GM19193 (cell line): Measurements from ENCODE around the gene BTBD16.

Experiments used
- POLR2A ChIP-seq: IDR thresholded peaks from 4 replicates; pipeline ENCODE4 v1.6.1; 2011; ENCODE audit not compliant: insufficient read depth, insufficient read length; ENCODE audit errors: extremely low read depth

BTBD16 gene

DNA sequence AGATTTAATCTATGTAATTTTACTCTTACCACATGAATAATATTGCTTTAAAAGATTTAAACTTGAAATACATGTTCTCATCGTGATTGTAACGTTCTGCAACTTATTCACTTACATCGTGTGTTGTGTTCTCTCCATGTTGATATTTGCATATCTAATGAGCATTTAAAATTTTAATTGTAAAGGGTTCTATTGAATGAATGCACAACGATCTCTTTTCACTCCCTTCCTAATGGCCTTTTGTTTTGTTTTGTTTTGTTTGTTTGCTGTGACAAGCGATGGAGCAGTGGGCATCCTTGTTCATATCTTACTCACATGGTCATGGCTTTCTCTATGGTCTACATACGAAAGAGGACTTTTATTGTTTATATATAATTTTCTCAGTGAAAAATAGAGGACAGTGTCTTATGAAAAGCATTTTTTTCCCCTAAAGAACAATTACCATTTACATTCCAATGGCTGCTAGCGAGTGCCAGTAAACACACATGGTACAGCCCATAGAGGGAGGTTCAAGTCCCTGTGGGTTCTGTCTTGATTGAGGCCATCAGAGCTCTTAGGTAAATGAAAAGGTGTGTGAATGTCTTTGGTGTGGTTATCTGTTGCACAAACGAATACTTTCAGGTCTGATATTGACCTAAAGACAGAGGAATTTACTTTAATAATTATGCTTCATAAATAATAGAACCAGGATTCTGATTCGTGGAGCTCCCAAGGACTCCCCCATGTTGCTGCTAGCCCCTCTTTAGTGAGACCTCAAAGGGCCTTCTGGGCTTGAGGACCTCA lies 32.4 kb downstream of the BTBD16 start:
- no peak for TF ChIP-seq POLR2A

DNA sequence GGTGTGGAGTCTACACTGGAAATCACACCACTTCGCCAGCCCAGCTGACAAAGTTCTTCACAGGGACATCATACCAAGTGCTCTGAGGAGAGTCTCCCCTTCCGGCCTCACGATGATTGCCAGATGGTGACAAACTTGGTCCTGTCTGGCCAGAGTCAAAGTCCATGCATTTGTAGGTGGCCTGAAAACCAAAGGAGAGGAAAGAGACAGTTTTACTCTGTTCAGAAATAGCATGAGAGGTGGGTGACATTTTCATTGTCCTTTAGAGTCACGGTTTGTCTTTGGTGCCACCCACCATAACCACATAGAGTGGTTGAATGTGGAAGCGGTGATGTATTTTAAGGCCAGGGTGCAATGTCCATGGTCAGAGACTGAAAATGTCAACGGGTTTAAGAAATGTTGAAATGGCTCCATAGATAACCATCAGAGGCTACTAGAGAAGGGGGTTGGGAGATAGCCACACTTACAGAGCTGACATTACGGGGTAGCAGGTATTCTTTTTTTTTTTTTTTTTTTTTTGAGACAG lies 33.0 kb downstream of the BTBD16 start:
- no peak for TF ChIP-seq POLR2A

DNA sequence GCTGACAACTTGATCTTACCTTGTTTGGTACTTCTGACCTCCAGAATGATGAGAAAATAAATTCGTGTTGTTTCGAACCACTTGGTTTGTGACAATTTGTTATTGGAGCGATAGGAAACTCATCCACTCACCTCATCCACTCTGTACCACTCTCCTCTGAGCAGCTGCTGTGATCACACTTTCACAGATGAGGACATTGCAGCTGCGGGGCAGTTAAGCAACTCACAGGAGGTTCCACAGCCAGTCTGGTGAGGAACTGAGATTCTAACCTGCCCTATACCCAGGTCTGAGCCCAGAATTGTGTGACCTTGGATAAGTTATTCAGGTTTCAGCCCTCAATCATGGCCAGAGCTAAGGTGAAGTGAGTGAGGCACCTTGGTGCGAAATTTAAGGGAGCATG lies 35.2 kb downstream of the BTBD16 start:
- TF ChIP-seq POLR2A = no peak

DNA sequence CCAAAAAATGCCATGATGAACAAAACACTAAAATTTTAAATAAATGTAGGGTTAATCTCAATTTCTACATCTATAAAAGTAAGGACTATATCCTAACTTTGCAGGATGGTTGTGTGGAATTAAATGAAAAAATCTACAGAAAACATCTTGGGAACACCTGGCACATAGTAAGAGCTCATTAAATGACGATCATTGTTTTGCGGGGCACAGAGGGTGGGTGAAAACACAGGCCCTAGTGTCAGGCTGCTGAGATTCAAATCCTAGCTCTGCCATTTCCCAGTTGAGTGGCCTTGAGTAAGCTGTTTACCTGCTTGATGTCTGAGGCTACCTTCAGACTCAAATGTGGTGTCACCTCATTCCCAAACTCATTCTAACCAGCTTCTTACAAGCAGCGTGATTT lies 35.6 kb downstream of the BTBD16 start:
- no peak for TF ChIP-seq POLR2A

DNA sequence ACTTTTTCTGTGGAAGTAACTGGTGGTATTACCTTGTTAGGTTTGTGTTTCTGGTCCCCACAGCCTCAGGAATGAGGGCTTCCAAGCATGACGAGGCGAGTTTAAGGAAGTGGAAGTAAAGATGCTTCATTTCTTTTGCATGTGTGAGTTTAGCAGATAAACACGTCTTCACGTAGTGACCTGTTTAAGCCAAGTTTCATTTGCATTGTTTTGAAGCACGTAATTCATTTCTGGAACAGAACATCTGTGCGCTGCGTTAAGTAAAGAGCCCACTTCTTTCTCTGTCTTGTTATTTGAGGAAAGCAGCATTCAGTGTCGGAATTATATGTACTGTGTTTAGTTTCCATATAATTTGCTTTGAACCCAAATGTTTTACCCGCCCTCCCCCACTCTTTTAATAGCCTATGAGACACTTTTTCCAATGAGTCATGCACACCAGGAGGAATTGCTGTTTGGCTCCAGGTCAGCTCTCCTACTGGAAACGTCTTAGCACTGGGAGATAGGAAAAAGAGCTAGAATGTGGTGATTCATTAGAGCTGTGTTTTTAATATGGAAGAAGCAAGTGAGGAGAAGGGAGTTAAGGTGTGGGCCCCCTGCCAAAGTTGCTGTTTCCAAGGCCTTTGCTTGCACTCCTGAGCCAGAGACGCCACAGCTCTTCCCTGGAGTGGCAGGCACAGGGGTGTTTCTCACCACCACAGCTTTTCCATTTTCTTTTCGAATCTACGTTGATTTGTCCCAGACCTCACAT lies 36.7 kb downstream of the BTBD16 start:
- TF ChIP-seq POLR2A = no peak

DNA sequence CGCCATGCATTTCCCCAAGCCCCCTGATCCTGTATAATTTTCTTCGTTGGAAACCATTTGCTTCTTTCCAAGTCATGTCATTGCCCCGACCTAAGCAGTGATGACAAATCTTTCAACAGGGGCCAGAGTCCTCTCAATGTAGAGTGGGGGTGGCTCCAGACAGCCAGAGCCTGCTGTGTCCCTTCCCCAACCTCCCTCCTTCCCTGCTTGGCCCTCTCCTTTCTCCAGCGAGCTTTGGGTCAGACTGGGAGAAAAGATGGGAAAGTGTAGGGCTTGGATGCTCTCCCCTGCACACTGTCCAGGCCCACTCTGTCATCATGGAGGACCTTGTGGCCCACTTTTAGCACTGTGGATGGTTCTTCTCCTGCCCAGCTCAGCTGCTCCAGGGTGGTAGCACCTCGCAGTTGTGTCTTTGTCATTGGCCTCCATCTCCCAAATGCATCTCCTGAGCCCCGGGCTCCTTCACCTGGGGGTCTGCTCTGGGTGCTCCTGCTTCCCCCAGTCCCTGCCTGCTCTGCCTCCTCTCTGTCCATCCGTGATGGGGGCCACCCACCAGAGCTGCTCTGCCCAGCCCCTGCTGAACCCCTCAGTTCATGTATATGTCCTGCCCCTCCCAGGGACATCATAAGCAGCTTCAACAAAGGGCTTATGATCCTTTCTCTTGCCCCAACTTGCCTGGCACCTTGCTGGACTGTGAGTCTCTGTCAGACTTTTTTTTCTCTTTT lies 37.5 kb downstream of the BTBD16 start:
- no peak for TF ChIP-seq POLR2A

DNA sequence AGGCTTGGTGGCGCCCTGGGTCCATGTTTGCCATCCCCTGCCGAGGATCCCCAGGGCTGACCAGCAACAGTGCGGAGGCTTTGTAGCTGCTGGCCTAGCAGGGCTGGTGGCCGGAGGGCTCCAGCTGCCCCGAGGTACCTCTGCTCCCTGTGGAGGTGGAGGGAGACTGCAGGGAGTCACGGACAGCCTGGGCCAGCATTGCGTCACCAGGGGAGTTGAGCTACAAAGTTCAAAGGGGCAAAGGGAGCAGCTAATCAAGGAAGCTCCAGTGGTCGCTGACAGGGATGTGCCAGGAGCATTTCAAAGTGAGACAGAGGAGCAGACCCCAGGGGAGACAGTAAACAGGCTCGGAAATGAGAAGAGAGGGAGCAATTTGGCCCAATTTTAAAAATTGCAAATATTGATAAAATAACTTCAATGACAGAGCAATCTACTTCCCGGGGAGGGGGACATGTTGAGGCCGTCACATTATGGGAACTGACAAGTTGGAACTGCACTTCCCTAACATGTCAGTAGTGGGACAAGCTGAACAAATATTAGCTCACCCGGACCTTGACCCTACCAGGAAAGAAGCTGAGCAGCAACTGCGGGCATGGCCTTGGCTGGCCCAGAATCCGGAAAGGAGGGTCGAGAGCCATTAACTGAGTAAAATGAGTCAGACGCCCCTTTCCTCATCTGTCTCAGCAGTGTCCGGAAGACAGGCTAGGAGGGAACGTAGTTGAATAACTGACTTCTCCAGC lies 39.4 kb downstream of the BTBD16 start:
- no peak for TF ChIP-seq POLR2A

DNA sequence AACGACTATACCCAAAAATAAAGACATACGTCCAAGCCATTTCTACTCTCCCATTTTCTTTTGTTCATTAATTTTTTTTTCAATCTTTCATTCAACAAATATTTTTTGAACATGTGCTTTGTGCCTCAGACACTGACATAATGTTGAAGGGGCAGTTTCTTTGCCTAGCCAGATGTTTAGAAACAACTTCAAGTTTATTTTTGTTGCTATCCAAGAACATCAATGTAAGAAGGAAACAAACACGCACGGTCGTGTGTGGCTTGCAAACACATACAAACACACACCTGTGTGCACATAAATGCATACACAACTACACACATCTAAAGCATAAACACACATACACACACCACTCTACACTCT lies 39.9 kb downstream of the BTBD16 start:
- no peak for TF ChIP-seq POLR2A

DNA sequence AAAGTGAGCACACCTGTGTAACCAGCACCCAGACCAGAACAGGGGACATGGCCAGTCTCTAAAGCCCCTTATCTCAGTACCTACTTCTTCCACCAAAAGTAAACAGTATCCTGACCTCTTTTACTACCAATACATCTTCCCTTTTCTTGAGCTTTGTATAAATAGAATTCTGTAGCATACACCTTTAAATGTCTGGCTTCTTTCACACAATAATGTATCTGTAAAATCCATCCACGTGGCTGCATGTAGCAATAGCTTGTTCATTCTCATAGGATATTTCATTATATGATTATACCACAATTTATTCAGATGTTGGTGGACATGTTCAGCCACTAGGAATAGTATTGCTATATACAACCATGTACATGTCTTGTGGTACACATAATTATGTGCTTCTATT lies 40.6 kb downstream of the BTBD16 start:
- TF ChIP-seq POLR2A = no peak

DNA sequence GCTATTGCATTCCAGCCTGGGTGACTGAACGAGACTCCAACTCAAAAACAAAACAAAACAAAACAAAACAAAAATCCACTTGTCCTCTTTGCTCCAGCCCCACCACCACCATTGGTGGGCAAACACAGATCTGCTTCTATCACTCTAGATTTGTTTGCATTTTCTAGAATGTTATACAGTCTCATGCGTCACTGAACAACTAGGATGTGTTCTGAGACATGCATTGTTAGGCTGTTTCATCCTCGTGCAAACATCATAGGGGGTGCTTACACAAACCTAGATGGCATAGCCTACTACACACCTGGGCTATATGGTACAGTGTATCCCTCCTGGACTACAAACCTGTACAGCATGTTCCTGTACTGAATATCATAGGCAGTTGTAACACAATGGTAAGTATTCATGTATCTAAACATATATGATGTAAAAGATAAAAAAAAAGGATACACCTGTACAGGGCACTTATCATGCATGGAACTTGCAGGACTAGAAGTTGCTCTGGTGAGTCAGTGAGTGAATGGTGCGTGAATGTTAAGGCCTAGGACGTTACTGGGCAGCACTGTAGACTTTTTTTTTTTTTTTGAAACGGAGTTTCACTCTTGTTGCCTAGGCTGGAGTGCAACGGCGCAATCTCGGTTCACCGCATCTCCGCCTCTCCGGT lies 45.3 kb downstream of the BTBD16 start:
- TF ChIP-seq POLR2A = no peak

DNA sequence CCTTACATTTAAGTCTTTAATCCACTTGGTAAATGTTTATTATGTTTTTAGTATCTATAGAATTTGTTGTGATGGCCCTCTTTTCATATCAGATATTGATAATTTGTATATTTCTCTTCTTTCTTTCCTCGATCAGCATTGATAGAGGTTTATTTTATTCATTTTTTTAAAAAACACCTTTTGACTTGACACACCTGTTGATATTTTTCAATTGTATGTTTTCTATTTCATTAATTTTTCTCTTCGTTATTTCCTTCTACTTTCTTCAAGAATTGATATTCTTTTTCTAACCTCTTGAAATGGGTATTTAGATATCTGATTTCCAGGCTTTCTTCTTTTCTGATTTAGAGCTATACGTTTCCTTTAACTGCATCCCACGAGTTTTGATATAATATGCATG lies 50.9 kb downstream of the BTBD16 start:
- TF ChIP-seq POLR2A = no peak

DNA sequence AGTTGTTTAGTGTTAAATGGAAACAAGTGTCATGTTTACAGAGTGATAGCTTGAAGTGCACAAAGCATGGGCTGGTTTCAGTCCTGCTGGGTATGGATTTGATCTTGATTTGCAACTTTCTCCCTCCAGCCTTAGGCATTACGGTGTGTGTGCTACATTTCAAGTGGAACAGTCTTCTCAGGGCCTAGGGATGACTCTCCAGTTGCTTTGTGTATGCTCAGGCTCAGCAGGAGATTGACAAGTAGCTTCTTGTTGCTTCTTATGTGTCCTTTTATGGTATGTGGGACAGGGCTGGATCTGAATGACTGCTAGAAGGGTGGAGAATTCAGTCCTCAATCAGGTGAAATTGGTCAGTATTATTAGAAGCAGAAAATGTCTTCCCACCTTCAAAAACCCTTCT lies 52.1 kb downstream of the BTBD16 start:
- TF ChIP-seq POLR2A = no peak

DNA sequence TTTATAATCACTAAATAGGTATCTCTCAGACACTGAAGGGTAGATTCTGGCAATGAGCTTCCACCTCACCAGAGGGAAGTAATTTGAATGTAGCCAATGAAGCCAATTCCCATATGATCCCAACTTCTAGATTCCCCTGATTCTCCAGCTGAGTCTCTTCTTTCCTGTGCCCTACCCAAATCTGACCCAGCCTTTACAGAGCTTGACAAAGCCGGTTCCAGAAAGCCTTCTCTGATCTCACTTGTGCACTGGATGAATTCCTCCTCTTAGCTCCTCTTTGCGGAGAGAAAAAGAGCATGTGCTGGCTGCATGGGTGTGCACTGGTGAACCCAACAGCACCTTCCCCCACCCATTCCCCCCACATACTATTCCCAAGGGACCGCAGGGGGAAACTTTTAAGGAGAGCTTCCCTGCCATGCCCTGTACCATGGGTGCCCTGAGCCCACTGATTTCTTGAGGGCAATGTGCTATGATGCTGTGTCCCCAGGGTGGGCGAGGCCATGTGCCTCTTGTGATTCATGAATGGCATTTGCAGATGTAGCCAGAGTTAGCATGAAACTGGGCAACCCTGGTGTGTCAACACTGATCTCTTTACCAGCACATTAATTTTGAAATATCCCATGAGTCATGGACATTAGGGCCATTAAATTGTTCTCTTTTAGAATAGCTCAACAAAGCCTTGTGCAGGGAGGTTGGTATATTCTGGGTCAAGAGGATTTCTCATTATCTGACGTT lies 53.0 kb downstream of the BTBD16 start:
- TF ChIP-seq POLR2A = no peak

DNA sequence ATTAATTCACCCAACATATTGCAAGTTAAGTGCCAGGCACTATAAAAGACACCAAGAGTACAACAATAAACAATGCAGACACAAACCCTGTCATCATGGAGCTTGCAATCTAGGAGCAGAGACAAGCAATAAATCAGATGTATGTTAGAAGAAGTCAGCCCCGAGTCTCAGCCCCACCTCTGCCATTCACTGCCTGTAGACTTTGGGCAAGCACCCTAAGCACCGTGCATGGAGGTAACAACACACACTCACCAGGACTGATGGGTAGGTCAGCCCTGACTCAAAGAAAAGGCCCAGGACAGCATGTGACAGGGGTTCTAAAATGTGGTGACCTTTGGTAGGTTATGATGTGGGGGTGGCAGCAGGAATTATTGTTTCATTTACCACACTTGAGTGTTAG lies 54.1 kb downstream of the BTBD16 start:
- TF ChIP-seq POLR2A = no peak
